A673 (cell line): ENCODE measurements around the gene ATP4A. TPM values are rescaled to one million over a fixed set of nuclear protein-coding genes. Genes with fewer than 3 reads are reported as not detected.

Experiments used
- BruUV-seq: library from RNA; stranded (reverse); fragments of 400-500 nt; replicated peaks from 2 replicates; lab custom pipeline; 2021; lab: Mats Ljungman, UMichigan
- CTCF ChIA-PET: fragments of 300-600 bp; sonication (Branson Sonifier 250); formaldehyde crosslinking; loops from one replicate; lab custom pipeline; 2022; ENCODE audit warnings: antibody characterized with exemption; lab: Charles Lee
- POLR2A ChIA-PET: fragments of 300-600 bp; sonication (Branson Sonifier 250); formaldehyde crosslinking; loops from one replicate; lab custom pipeline; 2022; ENCODE audit warnings: antibody characterized with exemption; ENCODE audit not compliant: low non-redundant PET; lab: Charles Lee
- DNase-seq: peaks from one replicate; pipeline ENCODE4 v3.0.0-alpha.2; 2015; ENCODE audit warnings: low spot score
- H3K27ac ChIP-seq: fragments of 200-600 bp; sonication (generic); 2 replicates; pipeline ENCODE4 v1.5.1; 2016; ENCODE audit warnings: mixed run types, low read depth, mild to moderate bottlenecking, mixed read lengths, antibody characterized with exemption, low read length; ENCODE audit not compliant: poor library complexity, severe bottlenecking
- H3K27me3 ChIP-seq: fragments of 200-600 bp; sonication (generic); replicated peaks from 2 replicates; pipeline ENCODE4 v1.6.1; 2017; ENCODE audit warnings: mixed run types, low read depth, mild to moderate bottlenecking, mixed read lengths, antibody characterized with exemption, low read length; ENCODE audit not compliant: insufficient read depth, poor library complexity
- H3K36me3 ChIP-seq: fragments of 200-600 bp; sonication (generic); 2 replicates; pipeline ENCODE4 v1.6.1; 2016; ENCODE audit warnings: mixed run types, mild to moderate bottlenecking, mixed read lengths, antibody characterized with exemption, low read length; ENCODE audit not compliant: insufficient read depth, poor library complexity, severe bottlenecking
- H3K4me1 ChIP-seq: fragments of 200-600 bp; sonication (generic); 2 replicates; pipeline ENCODE4 v1.6.1; 2017; ENCODE audit warnings: mixed run types, mild to moderate bottlenecking, mixed read lengths, antibody characterized with exemption, low read length; ENCODE audit not compliant: insufficient read depth, poor library complexity, severe bottlenecking
- H3K4me3 ChIP-seq: fragments of 200-600 bp; sonication (generic); 2 replicates; pipeline ENCODE4 v1.5.1; 2016; ENCODE audit warnings: low read depth, mixed run types, mild to moderate bottlenecking, mixed read lengths, low read length; ENCODE audit not compliant: poor library complexity, severe bottlenecking
- H3K9me3 ChIP-seq: fragments of 200-600 bp; sonication (generic); 2 replicates; pipeline ENCODE4 v1.6.1; 2016; ENCODE audit warnings: mixed run types, low read depth, mild to moderate bottlenecking, mixed read lengths, antibody characterized with exemption, low read length; ENCODE audit not compliant: poor library complexity, severe bottlenecking
- EZH2 ChIP-seq: fragments of 200-600 bp; sonication (generic); IDR thresholded peaks from 2 replicates; pipeline ENCODE4 v1.6.1; 2017; ENCODE audit warnings: borderline replicate concordance, low read depth, mild to moderate bottlenecking, mixed read lengths, antibody characterized with exemption, low read length; ENCODE audit not compliant: poor library complexity, severe bottlenecking
- intact Hi-C: fragments of 100-400 bp; cut with micrococcal nuclease; formaldehyde crosslinking; loops from one replicate; pipeline ENCODE4 v1.10.0; 2022; ENCODE audit not compliant: unreplicated experiment
- total RNA-seq: library from RNA; stranded (reverse); gene quantifications from 2 replicates; pipeline ENCODE4 v1.2.3, GENCODE V29; 2021
- TF ChIP-seq, protein P1 (sequence below): fragments of 300-800, 200-600 bp; sonication (generic); conservative IDR thresholded peaks from 2 replicates; pipeline ENCODE4 v1.5.1; 2017; ENCODE audit warnings: low read depth, mild to moderate bottlenecking, antibody characterized with exemption, low read length, moderate library complexity, mixed read lengths

ATP4A gene
- total RNA-seq, 1 experiment from 2014 or later: not detected

GRCh38 chr19:35565016-35565856 is 1.8 kb upstream of the ATP4A start:
- intact Hi-C loops: no loop called here
- Histone ChIP-seq H3K36me3 (no peaks in the 10 kb centered on the region), H3K27ac (no peak overlapping the region), H3K4me1 (no peaks in the 10 kb centered on the region), H3K27me3 (peaks cover 14% of the 10 kb centered on the region), H3K4me3 (no peak overlapping the region), H3K9me3 (no peaks in the 10 kb centered on the region)
- no peak for TF ChIP-seq EZH2
- TF ChIP-seq, protein P1, sequence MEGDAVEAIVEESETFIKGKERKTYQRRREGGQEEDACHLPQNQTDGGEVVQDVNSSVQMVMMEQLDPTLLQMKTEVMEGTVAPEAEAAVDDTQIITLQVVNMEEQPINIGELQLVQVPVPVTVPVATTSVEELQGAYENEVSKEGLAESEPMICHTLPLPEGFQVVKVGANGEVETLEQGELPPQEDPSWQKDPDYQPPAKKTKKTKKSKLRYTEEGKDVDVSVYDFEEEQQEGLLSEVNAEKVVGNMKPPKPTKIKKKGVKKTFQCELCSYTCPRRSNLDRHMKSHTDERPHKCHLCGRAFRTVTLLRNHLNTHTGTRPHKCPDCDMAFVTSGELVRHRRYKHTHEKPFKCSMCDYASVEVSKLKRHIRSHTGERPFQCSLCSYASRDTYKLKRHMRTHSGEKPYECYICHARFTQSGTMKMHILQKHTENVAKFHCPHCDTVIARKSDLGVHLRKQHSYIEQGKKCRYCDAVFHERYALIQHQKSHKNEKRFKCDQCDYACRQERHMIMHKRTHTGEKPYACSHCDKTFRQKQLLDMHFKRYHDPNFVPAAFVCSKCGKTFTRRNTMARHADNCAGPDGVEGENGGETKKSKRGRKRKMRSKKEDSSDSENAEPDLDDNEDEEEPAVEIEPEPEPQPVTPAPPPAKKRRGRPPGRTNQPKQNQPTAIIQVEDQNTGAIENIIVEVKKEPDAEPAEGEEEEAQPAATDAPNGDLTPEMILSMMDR: no peak
- no TSS peak for BruUV-seq
- DNase-seq: no peak
- ChIA-PET CTCF (no interaction called here), POLR2A (no interaction called here)

DNA sequence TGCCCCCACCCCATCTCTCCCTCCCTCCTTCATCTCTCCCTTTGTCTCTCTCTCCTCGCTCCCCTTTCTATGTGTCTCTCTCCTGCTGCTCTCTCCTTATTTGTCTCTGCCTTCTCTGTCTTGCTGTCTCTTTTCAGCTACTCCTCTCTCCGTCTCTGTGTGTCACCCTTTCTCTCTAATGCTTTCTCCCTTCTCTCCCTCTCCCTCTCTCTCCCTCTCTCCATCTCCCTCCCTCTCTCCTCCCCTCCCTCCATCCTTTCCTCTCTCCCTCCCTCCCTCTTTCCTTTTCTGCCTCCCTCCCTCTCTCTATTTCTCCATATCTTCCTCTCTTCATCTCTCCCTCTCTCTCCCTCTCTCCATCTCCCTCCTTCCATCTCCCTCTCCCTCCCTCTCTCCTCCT is 682 bp downstream of the ATP4A start:
- no peaks in the 10 kb centered on the region for H3K4me1 ChIP-seq
- H3K9me3 ChIP-seq: no peaks in the 10 kb centered on the region
- no peak overlapping the region for H3K27ac ChIP-seq
- POLR2A ChIA-PET: no interaction called here
- no peak overlapping the region for H3K4me3 ChIP-seq
- H3K27me3 ChIP-seq: peaks cover 22% of the 10 kb centered on the region
- CTCF ChIA-PET: no interaction called here
- intact Hi-C loops: no loop called here
- BruUV-seq: no TSS peak
- TF ChIP-seq, protein P1: no peak
- no peak for TF ChIP-seq EZH2
- no peaks in the 10 kb centered on the region for H3K36me3 ChIP-seq
- DNase-seq: no peak

DNA sequence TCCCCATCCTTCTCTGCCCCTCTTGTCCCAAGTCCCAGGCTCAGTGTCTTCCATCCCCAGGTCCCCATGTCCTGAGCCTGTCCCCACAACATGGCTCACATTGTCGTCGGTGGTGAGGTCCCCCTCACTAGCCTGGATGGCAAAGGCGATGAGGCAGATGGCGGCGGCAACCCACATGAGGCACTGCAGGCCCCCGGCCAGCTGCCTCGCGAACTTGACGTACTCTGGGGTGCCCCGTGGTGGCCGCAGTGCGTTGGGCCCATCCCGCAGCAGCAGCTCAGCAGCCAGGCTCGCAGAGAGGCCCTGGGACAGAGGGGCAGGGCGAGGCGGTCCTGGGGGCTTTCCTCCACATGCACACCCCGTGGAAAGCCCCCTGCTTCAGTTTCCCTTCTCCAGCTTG is 1.1 kb downstream of the ATP4A start:
- ChIA-PET CTCF (no interaction called here), POLR2A (no interaction called here)
- Histone ChIP-seq H3K27me3 (peaks cover 22% of the 10 kb centered on the region), H3K36me3 (no peaks in the 10 kb centered on the region), H3K4me3 (no peak overlapping the region), H3K4me1 (no peaks in the 10 kb centered on the region), H3K9me3 (no peaks in the 10 kb centered on the region), H3K27ac (no peak overlapping the region)
- no peak for DNase-seq
- BruUV-seq: no TSS peak
- TF ChIP-seq, protein P1: no peak
- TF ChIP-seq EZH2: no peak
- intact Hi-C loops: no loop called here
